A549 (cell line): ENCODE results near the gene B3GNT2.

Experiments used
- EP300 ChIP-seq, 2 experiments: fragments of >200 bp; sonication (Bioruptor Twin); formaldehyde crosslinking; IDR thresholded peaks; 2 replicates in 1 of 2; 3 replicates in 1 of 2; pipeline ENCODE4 v1.6.1; 2016 to 2017
- ESRRA ChIP-seq: fragments of 150-350 bp; IDR thresholded peaks from 2 replicates; pipeline ENCODE4 v1.6.1; 2014; ENCODE audit warnings: mild to moderate bottlenecking, low read length, borderline replicate concordance
- MAX ChIP-seq: IDR thresholded peaks from 2 replicates; pipeline ENCODE4 v1.6.1; 2012
- POLR2A ChIP-seq: IDR thresholded peaks from 2 replicates; pipeline ENCODE4 v1.6.1; 2012; ENCODE audit warnings: mild to moderate bottlenecking, low read length
- REST ChIP-seq: fragments of 200-600 bp; sonication (generic); IDR thresholded peaks from 2 replicates; pipeline ENCODE4 v1.6.1; 2016; ENCODE audit warnings: antibody characterized with exemption, mild to moderate bottlenecking, moderate library complexity
- TP53 ChIP-seq: fragments of 250-450 bp; sonication (Bioruptor Pico); IDR thresholded peaks from 2 replicates; pipeline ENCODE4 v1.5.0; 2021; ENCODE audit warnings: mild to moderate bottlenecking, moderate library complexity
- ZNF302 ChIP-seq: fragments of 250-450 bp; sonication (Bioruptor Pico); IDR thresholded peaks from 2 replicates; pipeline ENCODE4 v1.9.0; 2021; ENCODE audit warnings: inconsistent platforms, mild to moderate bottlenecking, moderate library complexity
- TF ChIP-seq, protein P1 (sequence below): fragments of 250-450 bp; sonication (Bioruptor Pico); IDR thresholded peaks from 2 replicates; pipeline ENCODE4 v1.5.0; 2020; ENCODE audit warnings: low read depth, mild to moderate bottlenecking, moderate library complexity
- TF ChIP-seq, protein P2 (sequence below): fragments of >200 bp; sonication (Bioruptor Twin); formaldehyde crosslinking; IDR thresholded peaks from 3 replicates; pipeline ENCODE4 v1.5.1; 2016

DNA sequence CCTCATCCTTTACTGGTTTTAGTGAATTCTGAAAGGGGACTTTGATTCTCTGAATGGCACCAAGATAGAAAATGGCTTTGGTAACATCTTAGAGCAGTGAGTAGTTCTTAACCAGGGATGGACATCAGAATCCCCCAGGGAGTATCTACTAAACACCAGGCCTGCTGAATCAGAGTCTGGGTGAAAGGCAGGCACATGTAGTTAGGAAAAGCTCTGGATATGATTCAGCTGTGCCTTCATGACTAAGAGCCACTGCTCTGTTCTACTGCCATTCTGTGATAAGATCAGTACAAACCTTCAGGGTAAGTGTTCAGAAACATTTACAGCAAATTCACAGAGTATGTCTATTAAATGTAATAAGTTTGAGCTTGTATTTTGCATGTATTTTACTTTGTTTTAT, 46.2 kb upstream of the B3GNT2 start:
- TF ChIP-seq ESRRA (no peak), ZNF302 (no peak), MAX (no peak), REST (no peak), POLR2A (no peak), TP53 (no peak), EP300 (IDR thresholded peaks at IDR 0.05) (no peak)
- TF ChIP-seq, protein P1, sequence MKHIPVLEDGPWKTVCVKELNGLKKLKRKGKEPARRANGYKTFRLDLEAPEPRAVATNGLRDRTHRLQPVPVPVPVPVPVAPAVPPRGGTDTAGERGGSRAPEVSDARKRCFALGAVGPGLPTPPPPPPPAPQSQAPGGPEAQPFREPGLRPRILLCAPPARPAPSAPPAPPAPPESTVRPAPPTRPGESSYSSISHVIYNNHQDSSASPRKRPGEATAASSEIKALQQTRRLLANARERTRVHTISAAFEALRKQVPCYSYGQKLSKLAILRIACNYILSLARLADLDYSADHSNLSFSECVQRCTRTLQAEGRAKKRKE, result no peak
- TF ChIP-seq, protein P2, sequence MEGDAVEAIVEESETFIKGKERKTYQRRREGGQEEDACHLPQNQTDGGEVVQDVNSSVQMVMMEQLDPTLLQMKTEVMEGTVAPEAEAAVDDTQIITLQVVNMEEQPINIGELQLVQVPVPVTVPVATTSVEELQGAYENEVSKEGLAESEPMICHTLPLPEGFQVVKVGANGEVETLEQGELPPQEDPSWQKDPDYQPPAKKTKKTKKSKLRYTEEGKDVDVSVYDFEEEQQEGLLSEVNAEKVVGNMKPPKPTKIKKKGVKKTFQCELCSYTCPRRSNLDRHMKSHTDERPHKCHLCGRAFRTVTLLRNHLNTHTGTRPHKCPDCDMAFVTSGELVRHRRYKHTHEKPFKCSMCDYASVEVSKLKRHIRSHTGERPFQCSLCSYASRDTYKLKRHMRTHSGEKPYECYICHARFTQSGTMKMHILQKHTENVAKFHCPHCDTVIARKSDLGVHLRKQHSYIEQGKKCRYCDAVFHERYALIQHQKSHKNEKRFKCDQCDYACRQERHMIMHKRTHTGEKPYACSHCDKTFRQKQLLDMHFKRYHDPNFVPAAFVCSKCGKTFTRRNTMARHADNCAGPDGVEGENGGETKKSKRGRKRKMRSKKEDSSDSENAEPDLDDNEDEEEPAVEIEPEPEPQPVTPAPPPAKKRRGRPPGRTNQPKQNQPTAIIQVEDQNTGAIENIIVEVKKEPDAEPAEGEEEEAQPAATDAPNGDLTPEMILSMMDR, result no peak
